HEK293 (cell line): ENCODE measurements around the gene KLHL21.

ENCODE experiments used
- CTCF ChIA-PET: fragments of 350-600 bp; formaldehyde crosslinking; extraction: SDS; loops from one replicate; lab custom pipeline; 2021; ENCODE audit warnings: antibody characterized with exemption; lab: Yijun Ruan, JAX
- POLR2A ChIA-PET: fragments of 300-600 bp; formaldehyde crosslinking; extraction: SDS; loops from one replicate; lab custom pipeline; 2020; ENCODE audit warnings: antibody characterized with exemption, inconsistent platforms; lab: Yijun Ruan, JAX
- H3K27ac ChIP-seq: fragments of 200-500 bp; sonication (Bioruptor generic); 2 replicates; pipeline ENCODE4 v1.5.1; 2014; ENCODE audit warnings: low read depth, low read length, control low read depth, inconsistent platforms; ENCODE audit errors: extremely low read depth
- H3K36me3 ChIP-seq, 2 experiments: fragments of 200-500 bp in 1 of 2; sonication (Bioruptor generic) in 1 of 2; 1 replicate in 1 of 2; 2 replicates in 1 of 2; pipeline ENCODE4 v1.5.1; 2014 to 2017; ENCODE audit warnings: inconsistent platforms in 2 of 2, low read length in 2 of 2; ENCODE audit not compliant: control insufficient read depth in 2 of 2, insufficient read depth in 1 of 2
- H3K4me1 ChIP-seq: fragments of 200-500 bp; sonication (Bioruptor generic); 2 replicates; pipeline ENCODE4 v1.5.1; 2014; ENCODE audit warnings: mild to moderate bottlenecking, low read length, inconsistent platforms; ENCODE audit not compliant: control insufficient read depth, insufficient read depth
- H3K4me3 ChIP-seq: 2 replicates; pipeline ENCODE4 v1.5.1; 2011; ENCODE audit warnings: low read depth, mild to moderate bottlenecking, control low read depth, low read length, moderate library complexity
- H3K9me3 ChIP-seq: fragments of 200-500 bp; sonication (Bioruptor generic); 2 replicates; pipeline ENCODE4 v1.5.1; 2014; ENCODE audit warnings: low read depth, low read length, inconsistent platforms; ENCODE audit not compliant: control insufficient read depth, insufficient read depth
- GLIS1 ChIP-seq: fragments of 450-650 bp; formaldehyde crosslinking; IDR thresholded peaks from 2 replicates; pipeline ENCODE4 v1.5.1; 2016; ENCODE audit warnings: missing biosample characterization, missing genetic modification characterization
- REST ChIP-seq: fragments of 450-650 bp; formaldehyde crosslinking; IDR thresholded peaks from 2 replicates; pipeline ENCODE4 v1.5.1; 2016; ENCODE audit warnings: missing biosample characterization, missing genetic modification characterization
- SCRT1 ChIP-seq: fragments of 450-650 bp; formaldehyde crosslinking; IDR thresholded peaks from 2 replicates; pipeline ENCODE4 v1.5.1; 2016; ENCODE audit warnings: missing biosample characterization, missing genetic modification characterization, borderline replicate concordance
- ZBTB20 ChIP-seq: fragments of 450-650 bp; formaldehyde crosslinking; IDR thresholded peaks from 2 replicates; pipeline ENCODE4 v1.5.1; 2016; ENCODE audit warnings: missing biosample characterization, missing genetic modification characterization
- ZIC2 ChIP-seq: fragments of 450-650 bp; formaldehyde crosslinking; IDR thresholded peaks from 2 replicates; pipeline ENCODE4 v1.5.1; 2016; ENCODE audit warnings: missing biosample characterization, missing genetic modification characterization
- ZNF223 ChIP-seq: fragments of 450-650 bp; formaldehyde crosslinking; IDR thresholded peaks from 2 replicates; pipeline ENCODE4 v1.5.1; 2016; ENCODE audit warnings: missing biosample characterization, missing genetic modification characterization
- ZNF302 ChIP-seq: fragments of 450-650 bp; formaldehyde crosslinking; IDR thresholded peaks from 2 replicates; pipeline ENCODE4 v1.5.1; 2016; ENCODE audit warnings: missing biosample characterization, missing genetic modification characterization, low read depth
- ZNF623 ChIP-seq: fragments of 450-650 bp; formaldehyde crosslinking; IDR thresholded peaks from 2 replicates; pipeline ENCODE4 v1.5.1; 2016; ENCODE audit warnings: missing biosample characterization, missing genetic modification characterization
- ZNF660 ChIP-seq: fragments of 450-650 bp; IDR thresholded peaks from 2 replicates; pipeline ENCODE4 v1.5.1; 2018; ENCODE audit warnings: missing biosample characterization, mild to moderate bottlenecking, missing genetic modification characterization
- ZNF837 ChIP-seq: fragments of 450-650 bp; formaldehyde crosslinking; IDR thresholded peaks from 2 replicates; pipeline ENCODE4 v1.5.1; 2016; ENCODE audit warnings: missing biosample characterization, missing genetic modification characterization
- ZSCAN16 ChIP-seq: fragments of 450-650 bp; formaldehyde crosslinking; IDR thresholded peaks from 2 replicates; pipeline ENCODE4 v1.5.1; 2016; ENCODE audit warnings: missing biosample characterization, missing genetic modification characterization
- TF ChIP-seq, protein P1 (sequence below): fragments of 450-650 bp; formaldehyde crosslinking; IDR thresholded peaks from 2 replicates; pipeline ENCODE4 v1.5.1; 2017; ENCODE audit warnings: missing biosample characterization, missing genetic modification characterization
- TF ChIP-seq, protein P2 (sequence below): fragments of 450-650 bp; formaldehyde crosslinking; IDR thresholded peaks from 2 replicates; pipeline ENCODE4 v1.5.1; 2016; ENCODE audit warnings: missing biosample characterization, missing genetic modification characterization

The KLHL21 gene

DNA sequence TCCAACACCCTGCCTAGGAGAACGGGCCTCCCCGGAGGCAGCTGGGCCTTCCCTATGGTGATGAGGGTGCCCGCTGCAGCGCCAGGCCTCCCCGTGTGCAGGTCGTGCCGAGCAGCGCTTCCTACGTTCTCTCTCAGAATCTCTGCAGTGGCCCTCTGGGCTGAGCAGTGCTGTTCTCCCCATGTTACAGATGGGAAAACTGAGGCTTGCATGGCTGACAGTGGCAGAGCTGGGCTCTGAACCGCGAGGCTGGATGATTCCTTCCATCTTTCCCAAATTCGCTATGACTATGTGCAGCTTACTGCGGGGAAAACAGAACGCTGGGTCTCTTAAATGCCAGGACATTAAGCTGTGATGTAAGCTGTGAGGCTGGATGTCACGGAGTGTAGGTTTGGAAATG is 8.9 kb downstream of the KLHL21 start (continued):
- TF ChIP-seq ZBTB20 (tag by site-specific recombination) (no peak), SCRT1 (tag by site-specific recombination) (no peak), ZNF623 (tag by site-specific recombination) (no peak), ZNF223 (tag by site-specific recombination) (no peak), ZNF837 (no peak)
- TF ChIP-seq, protein P1, sequence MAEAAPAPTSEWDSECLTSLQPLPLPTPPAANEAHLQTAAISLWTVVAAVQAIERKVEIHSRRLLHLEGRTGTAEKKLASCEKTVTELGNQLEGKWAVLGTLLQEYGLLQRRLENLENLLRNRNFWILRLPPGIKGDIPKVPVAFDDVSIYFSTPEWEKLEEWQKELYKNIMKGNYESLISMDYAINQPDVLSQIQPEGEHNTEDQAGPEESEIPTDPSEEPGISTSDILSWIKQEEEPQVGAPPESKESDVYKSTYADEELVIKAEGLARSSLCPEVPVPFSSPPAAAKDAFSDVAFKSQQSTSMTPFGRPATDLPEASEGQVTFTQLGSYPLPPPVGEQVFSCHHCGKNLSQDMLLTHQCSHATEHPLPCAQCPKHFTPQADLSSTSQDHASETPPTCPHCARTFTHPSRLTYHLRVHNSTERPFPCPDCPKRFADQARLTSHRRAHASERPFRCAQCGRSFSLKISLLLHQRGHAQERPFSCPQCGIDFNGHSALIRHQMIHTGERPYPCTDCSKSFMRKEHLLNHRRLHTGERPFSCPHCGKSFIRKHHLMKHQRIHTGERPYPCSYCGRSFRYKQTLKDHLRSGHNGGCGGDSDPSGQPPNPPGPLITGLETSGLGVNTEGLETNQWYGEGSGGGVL (tag by site-specific recombination) = no peak

GRCh38 chr1:6592865-6593593 is 9.6 kb downstream of the KLHL21 start:
- H3K27ac ChIP-seq = no peak overlapping the region
- H3K4me3 ChIP-seq = no peak overlapping the region
- POLR2A ChIA-PET = interaction anchor here (0.9 to 1.5 kb wide), 2 partner anchors 8 to 13 kb away, joined by 3 to 4 read pairs; partner anchors contain the start of gene ZBTB48
- TF ChIP-seq, protein P2, sequence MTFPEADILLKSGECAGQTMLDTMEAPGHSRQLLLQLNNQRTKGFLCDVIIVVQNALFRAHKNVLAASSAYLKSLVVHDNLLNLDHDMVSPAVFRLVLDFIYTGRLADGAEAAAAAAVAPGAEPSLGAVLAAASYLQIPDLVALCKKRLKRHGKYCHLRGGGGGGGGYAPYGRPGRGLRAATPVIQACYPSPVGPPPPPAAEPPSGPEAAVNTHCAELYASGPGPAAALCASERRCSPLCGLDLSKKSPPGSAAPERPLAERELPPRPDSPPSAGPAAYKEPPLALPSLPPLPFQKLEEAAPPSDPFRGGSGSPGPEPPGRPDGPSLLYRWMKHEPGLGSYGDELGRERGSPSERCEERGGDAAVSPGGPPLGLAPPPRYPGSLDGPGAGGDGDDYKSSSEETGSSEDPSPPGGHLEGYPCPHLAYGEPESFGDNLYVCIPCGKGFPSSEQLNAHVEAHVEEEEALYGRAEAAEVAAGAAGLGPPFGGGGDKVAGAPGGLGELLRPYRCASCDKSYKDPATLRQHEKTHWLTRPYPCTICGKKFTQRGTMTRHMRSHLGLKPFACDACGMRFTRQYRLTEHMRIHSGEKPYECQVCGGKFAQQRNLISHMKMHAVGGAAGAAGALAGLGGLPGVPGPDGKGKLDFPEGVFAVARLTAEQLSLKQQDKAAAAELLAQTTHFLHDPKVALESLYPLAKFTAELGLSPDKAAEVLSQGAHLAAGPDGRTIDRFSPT (tag by site-specific recombination) = 0 out of 2 replicates have a peak, but pooled peaks have one; percentile 25
- TF ChIP-seq REST (tag by site-specific recombination) = no peak
- CTCF ChIA-PET = no interaction called here
- H3K9me3 ChIP-seq = no peaks in the 10 kb centered on the region
- H3K36me3 ChIP-seq = peaks cover 3 to 100% of the 10 kb centered on the region in 2 experiments; a peak in 2 of 3 replicates
- H3K4me1 ChIP-seq = no peaks in the 10 kb centered on the region

DNA sequence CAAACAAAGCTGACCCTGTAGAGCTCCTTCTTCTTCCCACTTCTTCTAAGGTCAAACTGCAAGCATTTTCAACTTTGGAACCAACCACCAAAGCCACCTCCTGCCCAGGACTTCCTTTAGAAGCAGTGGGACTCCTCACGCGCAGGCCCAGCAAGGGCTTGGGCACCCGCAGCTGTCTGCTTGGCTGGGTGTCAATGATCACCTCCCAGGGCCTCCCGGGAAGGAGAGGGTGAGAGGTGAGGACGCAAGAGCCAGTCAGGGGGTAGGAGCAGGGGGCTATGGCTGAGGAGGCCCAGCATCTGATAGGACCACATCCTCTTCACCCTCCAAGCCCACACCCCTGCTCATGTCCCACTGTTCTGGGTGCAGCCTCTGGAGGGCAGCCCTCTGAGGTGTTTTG is 10.2 kb downstream of the KLHL21 start:
- ChIA-PET POLR2A (interaction anchor here (0.9 to 2.3 kb wide), 3 partner anchors 9 to 13 kb away, joined by 3 to 12 read pairs (median 4); partner anchors contain the start of gene ZBTB48), CTCF (interaction anchor here (1.8 kb wide), 1 partner anchor 38 kb away, joined by 7 read pairs; the partner anchor contains the start of gene TAS1R1)
- Histone ChIP-seq H3K27ac (no peak overlapping the region), H3K36me3 (peaks cover 3 to 100% of the 10 kb centered on the region in 2 experiments; a peak in 2 of 3 replicates), H3K4me3 (no peak overlapping the region), H3K4me1 (no peaks in the 10 kb centered on the region), H3K9me3 (no peaks in the 10 kb centered on the region)
- TF ChIP-seq ZSCAN16 (tag by site-specific recombination) = no peak
- TF ChIP-seq GLIS1 = peak; percentile 63
- peak; percentile 69 for TF ChIP-seq ZIC2
- TF ChIP-seq ZNF302 (tag by site-specific recombination) = no peak
- TF ChIP-seq ZNF660 (tag by site-specific recombination) = no peak
